Skeletal muscle tissue (tissue), 4 donors: ENCODE results near the gene TMEM140. TPM values are rescaled to one million over a fixed set of nuclear protein-coding genes. Genes with fewer than 3 reads are reported as not detected.

Experiments
- H3K27ac ChIP-seq: one replicate; pipeline ENCODE4 v1.7.0; 2013; ENCODE audit warnings: mild to moderate bottlenecking, low read depth, low read length, inconsistent platforms
- H3K27me3 ChIP-seq, 3 donors: one replicate each; pipeline ENCODE4 v1.7.0; 2013; ENCODE audit warnings: low read length in 3 of 3; ENCODE audit not compliant: control insufficient read depth in 3 of 3, insufficient read depth in 3 of 3
- H3K36me3 ChIP-seq, 3 donors: one replicate each; pipeline ENCODE4 v1.7.0; 2013; ENCODE audit warnings: low read length in 3 of 3; ENCODE audit not compliant: control insufficient read depth in 3 of 3, insufficient read depth in 3 of 3
- H3K4me1 ChIP-seq, 3 donors: one replicate each; pipeline ENCODE4 v1.7.0; 2013; ENCODE audit warnings: low read length in 3 of 3, mild to moderate bottlenecking in 3 of 3; ENCODE audit not compliant: control insufficient read depth in 3 of 3, insufficient read depth in 3 of 3
- H3K4me3 ChIP-seq, 3 donors: one replicate each; pipeline ENCODE4 v1.7.0; 2013; ENCODE audit warnings: low read length in 3 of 3
- H3K9ac ChIP-seq, 3 donors: one replicate each; pipeline ENCODE4 v1.7.0; 2013; ENCODE audit warnings: low read length in 3 of 3, mild to moderate bottlenecking in 3 of 3, moderate library complexity in 2 of 3, low read depth in 1 of 3
- H3K9me3 ChIP-seq, 3 donors: one replicate each; pipeline ENCODE4 v1.7.0; 2013; ENCODE audit warnings: low read length in 3 of 3; ENCODE audit not compliant: control insufficient read depth in 3 of 3
- total RNA-seq: library from RNA; depleted of rRNA; stranded (reverse); fragments of >200 nt; gene quantifications from one replicate; pipeline ENCODE4 v1.2.3, GENCODE V29; 2014
- donor health status: Osteomylitis.

The TMEM140 gene
- total RNA-seq, 1 donor from 2014 or later: 1.6 TPM

DNA sequence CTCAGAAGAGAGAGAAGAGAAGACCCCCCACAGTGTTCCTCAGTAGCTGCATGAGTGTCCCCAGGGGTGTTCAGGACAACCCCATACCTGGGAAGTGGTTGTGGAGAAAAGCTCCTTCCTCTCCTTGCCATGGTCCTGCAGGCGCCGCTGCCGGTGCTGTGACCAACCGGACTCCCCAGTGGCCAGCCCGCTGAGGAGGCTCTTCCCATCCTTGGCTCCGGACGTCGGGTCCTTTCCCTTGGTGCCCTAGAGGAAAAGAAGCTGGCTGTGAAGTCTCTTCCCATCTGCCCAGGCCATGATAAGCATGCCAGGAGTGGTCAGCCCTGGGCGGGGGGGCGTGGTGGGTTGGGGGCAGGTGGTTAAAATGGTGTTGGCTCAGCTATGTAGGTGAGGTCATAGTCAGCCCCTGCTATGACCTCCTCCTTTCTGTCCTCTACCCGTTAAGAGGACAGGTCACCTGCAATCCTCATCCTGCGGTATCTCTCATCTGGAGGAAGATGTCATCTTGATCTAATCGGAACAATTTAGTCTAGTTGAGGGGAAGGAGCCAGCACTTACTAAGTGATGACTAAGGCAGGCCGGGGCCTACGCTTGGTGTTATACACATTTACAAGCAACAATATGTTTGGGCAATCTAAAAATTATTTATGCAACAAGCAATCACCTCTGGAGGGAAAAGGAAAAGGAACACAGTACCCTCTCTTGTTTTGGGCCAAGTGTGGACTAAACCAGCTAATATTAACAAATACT is 50.2 kb downstream of the TMEM140 start:
- Histone ChIP-seq H3K4me1 (peaks cover 0 to 6% (median 5%) of the 10 kb centered on the region in 3 donors), H3K27me3 (no peaks in the 10 kb centered on the region), H3K27ac (no peak overlapping the region), H3K9me3 (no peaks in the 10 kb centered on the region), H3K36me3 (peaks cover 47 to 76% (median 71%) of the 10 kb centered on the region in 3 donors), H3K9ac (no peak overlapping the region), H3K4me3 (no peak overlapping the region)

GRCh38 chr7:135199439-135199838 is 51.6 kb downstream of the TMEM140 start:
- no peaks in the 10 kb centered on the region for H3K27me3 ChIP-seq
- H3K4me1 ChIP-seq: peaks cover 0 to 6% (median 5%) of the 10 kb centered on the region in 3 donors
- H3K4me3 ChIP-seq: no peak overlapping the region
- H3K9me3 ChIP-seq: no peaks in the 10 kb centered on the region
- H3K27ac ChIP-seq: no peak overlapping the region
- no peak overlapping the region for H3K9ac ChIP-seq
- H3K36me3 ChIP-seq: peaks cover 44 to 77% (median 69%) of the 10 kb centered on the region in 3 donors

DNA sequence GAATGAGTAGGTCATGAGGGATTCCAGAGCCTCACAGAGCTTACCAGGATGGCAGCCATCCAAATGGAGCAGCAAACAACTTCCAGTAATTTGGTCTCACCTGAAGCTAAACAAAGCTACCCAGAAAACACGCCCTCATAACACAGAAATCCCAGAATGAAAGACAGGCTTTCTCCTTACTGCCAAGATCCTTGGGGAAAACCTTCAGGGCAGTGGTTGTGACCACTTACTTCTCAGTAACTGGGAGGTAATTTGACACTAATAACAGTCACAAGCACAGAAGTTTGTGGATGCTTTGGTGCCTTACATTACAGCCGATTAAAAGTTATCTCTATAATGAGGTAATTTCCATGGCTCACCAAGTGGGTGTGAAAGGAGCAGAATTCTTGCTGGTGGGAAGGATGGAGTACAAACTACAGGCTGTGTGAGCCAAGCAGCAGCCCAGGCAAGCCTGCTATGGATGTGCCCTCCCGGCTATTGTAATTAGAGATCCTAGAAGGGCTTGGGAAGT is 53.0 kb downstream of the TMEM140 start:
- peaks cover 0 to 6% (median 5%) of the 10 kb centered on the region in 3 donors for H3K4me1 ChIP-seq
- H3K9me3 ChIP-seq: no peaks in the 10 kb centered on the region
- no peak overlapping the region for H3K27ac ChIP-seq
- H3K9ac ChIP-seq: no peak overlapping the region
- H3K27me3 ChIP-seq: no peaks in the 10 kb centered on the region
- H3K36me3 ChIP-seq: peaks cover 43 to 79% (median 67%) of the 10 kb centered on the region in 3 donors
- no peak overlapping the region for H3K4me3 ChIP-seq

GRCh38 chr7:135201350-135201749 is 53.5 kb downstream of the TMEM140 start:
- Histone ChIP-seq H3K27me3 (no peaks in the 10 kb centered on the region), H3K9ac (no peak overlapping the region), H3K4me1 (peaks cover 0 to 6% (median 5%) of the 10 kb centered on the region in 3 donors), H3K27ac (no peak overlapping the region), H3K9me3 (no peaks in the 10 kb centered on the region), H3K4me3 (no peak overlapping the region), H3K36me3 (peaks cover 40 to 77% (median 64%) of the 10 kb centered on the region in 3 donors)

GRCh38 chr7:135204341-135204749 is 56.5 kb downstream of the TMEM140 start:
- peaks cover 11 to 14% (median 14%) of the 10 kb centered on the region in 3 donors for H3K4me1 ChIP-seq
- no peak overlapping the region for H3K4me3 ChIP-seq
- peaks cover 28 to 63% (median 48%) of the 10 kb centered on the region in 3 donors for H3K36me3 ChIP-seq
- no peaks in the 10 kb centered on the region for H3K27me3 ChIP-seq
- no peak overlapping the region for H3K27ac ChIP-seq
- H3K9ac ChIP-seq: no peak overlapping the region
- no peaks in the 10 kb centered on the region for H3K9me3 ChIP-seq

- Histone ChIP-seq H3K4me3 (no peak overlapping the region), H3K27me3 (no peaks in the 10 kb centered on the region), H3K4me1 (peaks cover 14 to 16% (median 14%) of the 10 kb centered on the region in 3 donors), H3K27ac (no peak overlapping the region), H3K9me3 (no peaks in the 10 kb centered on the region), H3K9ac (no peak overlapping the region), H3K36me3 (peaks cover 23 to 58% (median 43%) of the 10 kb centered on the region in 3 donors)
Observed at GRCh38 chr7:135204876-135205275, 57.0 kb downstream of the TMEM140 start.

- H3K4me1 ChIP-seq: peaks cover 16 to 20% (median 18%) of the 10 kb centered on the region in 3 donors
- H3K4me3 ChIP-seq: no peak overlapping the region
- H3K36me3 ChIP-seq: peaks cover 23 to 52% (median 43%) of the 10 kb centered on the region in 3 donors
- no peak overlapping the region for H3K27ac ChIP-seq
- no peak overlapping the region for H3K9ac ChIP-seq
- no peaks in the 10 kb centered on the region for H3K27me3 ChIP-seq
- no peaks in the 10 kb centered on the region for H3K9me3 ChIP-seq
Observed at GRCh38 chr7:135205850-135206249, 58.0 kb downstream of the TMEM140 start.

GRCh38 chr7:135206941-135207391 is 59.1 kb downstream of the TMEM140 start:
- no peak overlapping the region for H3K27ac ChIP-seq
- H3K4me1 ChIP-seq: peaks cover 18 to 21% (median 19%) of the 10 kb centered on the region in 3 donors
- no peaks in the 10 kb centered on the region for H3K27me3 ChIP-seq
- no peaks in the 10 kb centered on the region for H3K9me3 ChIP-seq
- peaks cover 23 to 47% (median 36%) of the 10 kb centered on the region in 3 donors for H3K36me3 ChIP-seq
- no peak overlapping the region for H3K9ac ChIP-seq
- H3K4me3 ChIP-seq: no peak overlapping the region

DNA sequence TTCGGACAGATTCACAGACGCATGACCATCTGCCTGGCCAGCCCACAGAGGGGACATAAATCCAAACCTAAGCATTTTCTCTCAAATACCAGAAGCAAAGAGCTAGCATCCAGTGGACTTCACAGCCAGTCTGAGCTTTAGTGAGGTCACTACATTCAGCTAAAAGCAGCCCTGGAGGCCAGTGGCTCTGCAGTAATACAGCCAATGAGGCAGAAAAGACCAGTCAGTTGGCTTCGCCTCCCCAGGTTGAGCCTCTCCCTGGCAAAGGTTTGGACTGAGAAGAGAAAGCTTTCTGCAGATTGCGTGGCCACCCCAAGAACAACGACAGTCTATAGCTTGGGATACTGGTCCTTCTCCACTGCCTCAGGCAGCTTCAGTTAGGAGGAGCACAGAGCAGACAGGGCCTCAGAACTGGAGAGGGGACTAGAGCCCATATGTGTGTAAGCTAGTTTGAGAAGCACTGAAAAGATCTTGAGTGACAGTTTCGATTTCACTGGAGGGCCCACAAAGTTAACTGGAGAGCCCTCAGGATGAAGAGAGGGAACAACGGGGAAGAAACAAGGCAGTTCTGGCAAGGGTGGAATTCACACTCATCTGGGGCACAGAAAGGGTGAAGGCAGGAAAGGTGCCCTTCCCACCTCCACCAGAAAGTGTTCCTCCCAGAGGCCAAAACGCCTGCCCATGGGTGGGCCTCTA is 59.7 kb downstream of the TMEM140 start:
- Histone ChIP-seq H3K9me3 (no peaks in the 10 kb centered on the region), H3K36me3 (peaks cover 23 to 42% (median 30%) of the 10 kb centered on the region in 3 donors), H3K4me3 (no peak overlapping the region), H3K27me3 (no peaks in the 10 kb centered on the region), H3K27ac (no peak overlapping the region), H3K9ac (no peak overlapping the region), H3K4me1 (peaks cover 18 to 21% (median 19%) of the 10 kb centered on the region in 3 donors)
